Natural killer cell treated with Interleukin-12 subunit alpha and Interleukin-12 subunit beta and Interleukin-15 and Interleukin-18, amount 100 ng/mL, for 72 hours (primary cell): Measurements from ENCODE around the gene IGFBPL1. TPM values are rescaled to one million over a fixed set of nuclear protein-coding genes. Genes with fewer than 3 reads are reported as not detected.

Source experiments
- ATAC-seq, 2 donors: fragments of 150-1000 bp; cut with Tn5 transposase in 1 of 2; sonication (Bioruptor Pico), chemical (Tn5 transposase) in 1 of 2; 2 replicates each; pipeline ENCODE4 v1.10.0; 2021
- DNase-seq: peaks from one replicate; pipeline ENCODE4 v3.0.0; 2022; ENCODE audit warnings: low spot score
- H3K27ac Mint-ChIP-seq, 2 donors: 1 replicate in 1 of 2; 2 replicates in 1 of 2; pipeline ENCODE4 v1.8.0; 2022; ENCODE audit warnings: mixed read lengths in 2 of 2, mild to moderate bottlenecking in 1 of 2, moderate library complexity in 1 of 2
- H3K27me3 Mint-ChIP-seq, 2 donors: 1 replicate in 1 of 2; 2 replicates in 1 of 2; pipeline ENCODE4 v1.8.0; 2022; ENCODE audit warnings: mixed read lengths in 2 of 2
- H3K36me3 Mint-ChIP-seq: one replicate; pipeline ENCODE4 v1.8.0; 2022; ENCODE audit warnings: mixed read lengths
- H3K4me1 Mint-ChIP-seq, 2 donors: 1 replicate in 1 of 2; 2 replicates in 1 of 2; pipeline ENCODE4 v1.8.0; 2022; ENCODE audit warnings: low read depth in 2 of 2, mixed read lengths in 2 of 2, mild to moderate bottlenecking in 1 of 2
- H3K4me3 Mint-ChIP-seq: one replicate; pipeline ENCODE4 v1.8.0; 2022; ENCODE audit warnings: mixed read lengths
- H3K9me3 Mint-ChIP-seq: 2 replicates; pipeline ENCODE4 v1.8.0; 2022; ENCODE audit warnings: mixed read lengths
- total RNA-seq, 2 donors: library from RNA; stranded (reverse); gene quantifications; one replicate each; pipeline ENCODE4 v1.2.3, GENCODE V29; 2022

The IGFBPL1 gene
- total RNA-seq, 2 donors from 2014 or later = not detected

GRCh38 chr9:38439916-38440301, 15.7 kb upstream of the IGFBPL1 start:
- H3K4me3 Mint-ChIP-seq = no peak overlapping the region
- no peak for ATAC-seq
- H3K27me3 Mint-ChIP-seq = peaks cover 15 to 19% of the 10 kb centered on the region in 2 donors
- DNase-seq = no peak
- no peaks in the 10 kb centered on the region for H3K9me3 Mint-ChIP-seq
- H3K36me3 Mint-ChIP-seq = no peaks in the 10 kb centered on the region
- peaks cover 0 to 3% of the 10 kb centered on the region in 2 donors for H3K4me1 Mint-ChIP-seq
- H3K27ac Mint-ChIP-seq = no peak overlapping the region

DNA sequence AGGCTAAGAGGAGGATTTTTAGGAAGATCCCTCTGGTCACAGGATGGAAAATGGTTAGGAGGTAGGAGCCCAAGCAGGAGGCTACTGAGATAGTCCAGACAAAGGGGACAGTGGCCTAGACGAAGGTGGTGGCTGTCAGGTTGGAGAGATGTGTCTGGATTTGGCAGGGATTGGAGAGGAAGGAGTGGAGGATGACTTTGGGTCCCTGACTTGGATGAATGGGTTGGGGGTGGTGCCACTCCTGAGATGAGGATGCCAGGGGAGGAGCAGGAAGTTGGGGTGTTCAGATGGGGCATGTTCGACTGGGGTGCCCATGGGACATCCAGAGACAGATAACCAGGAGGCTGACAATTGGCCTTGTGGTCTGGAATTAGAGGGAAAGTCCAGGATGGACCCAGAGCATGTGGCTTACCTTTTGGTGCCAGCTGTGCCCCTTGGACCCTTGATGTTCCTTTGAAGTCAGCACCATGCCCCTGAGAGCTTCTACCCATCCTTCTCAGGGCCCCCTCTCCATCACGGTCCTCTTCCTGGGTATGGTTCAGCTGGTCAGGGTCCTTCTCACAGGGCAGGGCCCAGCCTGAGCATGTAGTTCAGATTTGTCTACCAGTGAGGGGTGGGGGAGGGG, 15.1 kb upstream of the IGFBPL1 start:
- DNase-seq (no peak), ATAC-seq (no peak)
- Mint-ChIP-seq H3K4me3 (no peak overlapping the region), H3K27me3 (peaks cover 13 to 16% of the 10 kb centered on the region in 2 donors), H3K9me3 (no peaks in the 10 kb centered on the region), H3K27ac (no peak overlapping the region), H3K36me3 (no peaks in the 10 kb centered on the region), H3K4me1 (peaks cover 0 to 3% of the 10 kb centered on the region in 2 donors)

DNA sequence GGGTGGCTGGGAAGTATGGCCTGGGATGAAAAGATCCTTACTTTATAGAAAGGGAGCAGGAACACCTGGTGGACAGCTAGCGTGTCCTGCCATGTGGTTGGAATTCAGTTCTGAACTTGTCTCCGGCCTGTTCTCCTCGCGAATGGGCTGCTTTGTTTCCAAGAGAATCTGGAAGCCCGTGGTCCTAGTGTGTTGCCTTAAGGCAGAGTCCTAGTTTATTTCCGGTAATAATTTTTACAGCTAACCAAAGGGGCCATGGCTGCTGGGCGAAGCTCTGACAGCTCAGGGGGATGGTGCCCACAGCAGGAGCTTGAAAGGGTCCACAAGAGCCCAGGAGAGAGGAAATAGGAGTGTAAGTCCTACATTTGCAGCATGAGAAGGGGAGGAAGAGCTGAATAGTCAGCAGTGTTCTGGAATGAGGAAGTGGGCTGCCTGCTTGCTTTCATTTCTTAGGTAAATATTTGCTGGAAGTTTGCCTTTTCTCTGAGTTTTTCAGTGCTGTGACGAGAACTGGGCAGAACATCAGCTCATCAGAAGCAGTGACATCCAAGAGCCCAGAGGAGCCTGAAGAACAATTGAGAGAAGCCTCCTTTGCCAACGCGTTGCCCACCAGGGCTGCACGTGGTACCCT, 13.1 kb upstream of the IGFBPL1 start:
- H3K9me3 Mint-ChIP-seq = no peaks in the 10 kb centered on the region
- H3K27me3 Mint-ChIP-seq = peaks cover 14 to 15% of the 10 kb centered on the region in 2 donors
- no peak overlapping the region for H3K4me3 Mint-ChIP-seq
- no peak overlapping the region for H3K27ac Mint-ChIP-seq
- peaks cover 0 to 3% of the 10 kb centered on the region in 2 donors for H3K4me1 Mint-ChIP-seq
- ATAC-seq (no peak), DNase-seq (no peak)
- H3K36me3 Mint-ChIP-seq = no peaks in the 10 kb centered on the region

DNA sequence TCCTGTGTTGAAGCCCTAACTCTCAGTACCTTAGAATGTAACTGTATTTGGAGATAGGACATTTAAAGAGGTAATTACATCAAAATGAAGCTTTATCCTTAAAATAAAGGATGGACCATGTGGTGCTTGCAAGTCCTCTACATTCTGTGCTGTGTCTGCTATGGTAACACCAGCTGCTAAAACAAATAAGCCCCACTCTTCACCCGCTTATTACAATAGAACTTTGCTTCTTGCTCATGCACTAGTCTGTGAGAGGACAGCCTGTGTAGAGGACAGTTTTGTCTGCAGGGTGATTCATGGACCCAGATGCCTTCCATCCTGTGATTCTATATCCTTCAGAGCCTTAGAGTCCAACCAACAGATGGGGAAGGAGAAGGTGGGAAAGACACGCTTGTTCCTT, 12.5 kb upstream of the IGFBPL1 start:
- DNase-seq (no peak), ATAC-seq (no peak)
- H3K9me3 Mint-ChIP-seq = no peaks in the 10 kb centered on the region
- H3K36me3 Mint-ChIP-seq = no peaks in the 10 kb centered on the region
- peaks cover 0 to 3% of the 10 kb centered on the region in 2 donors for H3K4me1 Mint-ChIP-seq
- H3K27me3 Mint-ChIP-seq = peaks cover 17 to 18% of the 10 kb centered on the region in 2 donors
- no peak overlapping the region for H3K27ac Mint-ChIP-seq
- H3K4me3 Mint-ChIP-seq = no peak overlapping the region

GRCh38 chr9:38435521-38435920, 11.3 kb upstream of the IGFBPL1 start:
- no peaks in the 10 kb centered on the region for H3K36me3 Mint-ChIP-seq
- DNase-seq (no peak), ATAC-seq (no peak)
- H3K27ac Mint-ChIP-seq = no peak overlapping the region
- H3K9me3 Mint-ChIP-seq = no peaks in the 10 kb centered on the region
- peaks cover 17 to 18% of the 10 kb centered on the region in 2 donors for H3K27me3 Mint-ChIP-seq
- H3K4me3 Mint-ChIP-seq = no peak overlapping the region
- H3K4me1 Mint-ChIP-seq = peaks cover 0 to 9% of the 10 kb centered on the region in 2 donors

GRCh38 chr9:38434853-38435252, 10.6 kb upstream of the IGFBPL1 start:
- H3K27me3 Mint-ChIP-seq = peaks cover 16 to 18% of the 10 kb centered on the region in 2 donors
- ATAC-seq = no peak
- no peak overlapping the region for H3K4me3 Mint-ChIP-seq
- no peak for DNase-seq
- no peaks in the 10 kb centered on the region for H3K9me3 Mint-ChIP-seq
- H3K36me3 Mint-ChIP-seq = no peaks in the 10 kb centered on the region
- no peak overlapping the region for H3K27ac Mint-ChIP-seq
- H3K4me1 Mint-ChIP-seq = peaks cover 0 to 9% of the 10 kb centered on the region in 2 donors

DNA sequence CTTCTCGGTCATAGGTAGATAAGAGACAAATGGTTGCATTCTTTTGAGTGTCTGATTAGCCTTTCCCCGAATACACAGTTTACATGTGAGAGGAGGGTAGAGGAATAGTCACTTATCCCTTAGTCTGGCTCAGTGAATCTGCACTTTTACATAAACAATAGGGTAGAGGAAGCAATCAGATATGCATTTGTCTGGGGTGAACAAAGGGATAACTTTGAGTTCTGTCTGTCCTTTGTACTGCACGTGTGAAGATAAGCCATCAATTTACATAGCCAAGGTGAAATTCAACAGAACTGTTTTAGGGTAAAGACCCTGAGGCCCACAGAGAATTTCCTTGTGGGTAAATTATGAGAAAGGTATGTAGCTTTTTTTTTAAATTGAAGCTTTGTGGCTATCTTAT, 10.1 kb upstream of the IGFBPL1 start:
- Mint-ChIP-seq H3K9me3 (no peaks in the 10 kb centered on the region), H3K4me1 (peaks cover 0 to 9% of the 10 kb centered on the region in 2 donors)

DNA sequence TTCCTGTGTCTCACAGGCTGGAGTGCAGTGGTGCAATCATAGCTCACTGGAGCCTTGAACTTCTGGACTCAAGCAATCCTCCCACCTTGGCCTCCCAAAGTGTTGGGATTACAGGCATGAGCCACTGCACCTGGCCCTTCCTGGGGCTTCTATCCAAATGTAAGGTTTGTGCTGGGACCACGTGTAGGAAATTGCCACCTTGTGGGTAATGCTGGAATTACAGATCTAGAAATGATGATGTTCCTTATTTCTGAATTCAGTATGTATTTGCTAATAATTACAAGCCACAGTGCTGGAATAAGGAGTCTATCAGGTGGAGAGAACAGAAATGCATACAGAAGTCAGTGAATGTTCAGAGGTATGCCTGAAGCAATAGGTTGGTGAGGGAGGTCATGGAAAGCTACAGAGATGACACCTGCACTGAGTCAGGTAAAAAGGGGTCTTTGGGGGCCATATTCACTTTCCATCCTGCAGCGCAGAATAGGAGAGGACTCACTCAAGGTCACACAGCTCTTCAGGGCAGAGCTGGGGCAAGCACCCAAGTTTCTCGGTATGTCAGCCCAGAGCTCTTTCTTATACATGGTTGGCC, 8.8 kb upstream of the IGFBPL1 start:
- Mint-ChIP-seq H3K36me3 (no peaks in the 10 kb centered on the region), H3K4me1 (peaks cover 0 to 9% of the 10 kb centered on the region in 2 donors), H3K4me3 (no peak overlapping the region), H3K27me3 (peaks cover 13 to 14% of the 10 kb centered on the region in 2 donors), H3K9me3 (no peaks in the 10 kb centered on the region), H3K27ac (no peak overlapping the region)
- DNase-seq (no peak), ATAC-seq (no peak)

More for the DNA sequence above, 10.1 kb upstream of the IGFBPL1 start:
- H3K27ac Mint-ChIP-seq = no peak overlapping the region
- H3K36me3 Mint-ChIP-seq = no peaks in the 10 kb centered on the region
- peaks cover 16 to 18% of the 10 kb centered on the region in 2 donors for H3K27me3 Mint-ChIP-seq
- no peak for DNase-seq
- ATAC-seq = no peak
- no peak overlapping the region for H3K4me3 Mint-ChIP-seq

GRCh38 chr9:38431116-38431515, 6.9 kb upstream of the IGFBPL1 start:
- Mint-ChIP-seq H3K4me1 (peaks cover 0 to 6% of the 10 kb centered on the region in 2 donors), H3K27ac (no peak overlapping the region), H3K4me3 (no peak overlapping the region), H3K36me3 (no peaks in the 10 kb centered on the region), H3K27me3 (peaks cover 17 to 24% of the 10 kb centered on the region in 2 donors), H3K9me3 (no peaks in the 10 kb centered on the region)
- DNase-seq (no peak), ATAC-seq (no peak)

GRCh38 chr9:38428062-38428461, 3.8 kb upstream of the IGFBPL1 start:
- Mint-ChIP-seq H3K27ac (no peak overlapping the region), H3K4me3 (no peak overlapping the region), H3K36me3 (no peaks in the 10 kb centered on the region), H3K9me3 (no peaks in the 10 kb centered on the region), H3K27me3 (peaks cover 29 to 42% of the 10 kb centered on the region in 2 donors), H3K4me1 (peaks cover 0 to 6% of the 10 kb centered on the region in 2 donors)
- ATAC-seq = no peak
- DNase-seq = no peak

GRCh38 chr9:38424918-38425317, 664 bp upstream of the IGFBPL1 start:
- H3K4me3 Mint-ChIP-seq = peak overlapping the region; percentile 40
- H3K27me3 Mint-ChIP-seq = peaks cover 31 to 59% of the 10 kb centered on the region in 2 donors
- H3K27ac Mint-ChIP-seq = no peak overlapping the region
- DNase-seq (no peak), ATAC-seq (no peak)
- H3K9me3 Mint-ChIP-seq = no peaks in the 10 kb centered on the region
- no peaks in the 10 kb centered on the region for H3K36me3 Mint-ChIP-seq
- no peaks in the 10 kb centered on the region for H3K4me1 Mint-ChIP-seq

DNA sequence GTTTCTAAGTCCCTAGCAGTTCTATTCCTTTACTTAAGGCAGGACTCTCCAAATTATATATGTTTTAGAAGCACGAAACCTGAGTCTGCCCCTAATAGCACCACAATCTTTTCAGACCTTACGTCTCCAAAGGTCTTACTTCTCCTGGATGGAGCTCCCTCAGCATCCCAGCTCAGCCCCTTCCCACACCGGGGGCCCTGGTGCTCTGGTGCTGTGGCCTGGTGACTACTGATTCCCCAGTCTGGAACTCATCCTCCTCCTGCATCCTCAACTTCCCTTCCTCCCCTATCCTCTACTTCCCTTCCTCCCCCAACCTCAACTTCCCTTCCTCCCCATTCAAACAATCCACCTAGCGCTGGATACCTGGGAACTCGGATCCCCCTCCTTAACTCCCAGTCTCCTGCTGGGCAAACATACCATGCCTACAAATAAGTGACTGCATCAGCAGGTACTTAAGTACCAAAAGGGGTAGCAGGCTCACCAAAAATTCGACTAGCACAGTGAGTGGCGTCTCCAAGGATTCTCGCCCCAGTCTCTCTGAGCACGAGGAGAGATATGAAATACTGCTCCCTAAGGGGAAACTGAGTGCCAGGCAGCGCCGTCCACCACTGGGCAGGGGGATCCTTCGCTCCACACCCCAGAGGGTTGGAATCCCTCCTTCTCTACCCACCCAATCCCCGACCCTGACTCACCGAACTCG, 831 bp downstream of the IGFBPL1 start:
- Mint-ChIP-seq H3K4me1 (no peaks in the 10 kb centered on the region), H3K27me3 (peaks cover 30 to 59% of the 10 kb centered on the region in 2 donors), H3K9me3 (no peaks in the 10 kb centered on the region), H3K27ac (no peak overlapping the region), H3K36me3 (no peaks in the 10 kb centered on the region), H3K4me3 (no peak overlapping the region)
- no peak for ATAC-seq
- no peak for DNase-seq

- no peaks in the 10 kb centered on the region for H3K36me3 Mint-ChIP-seq
- peaks cover 28 to 52% of the 10 kb centered on the region in 2 donors for H3K27me3 Mint-ChIP-seq
- no peak for ATAC-seq
- H3K27ac Mint-ChIP-seq = no peak overlapping the region
- H3K4me3 Mint-ChIP-seq = no peak overlapping the region
- no peaks in the 10 kb centered on the region for H3K9me3 Mint-ChIP-seq
- no peak for DNase-seq
- no peaks in the 10 kb centered on the region for H3K4me1 Mint-ChIP-seq
These were observed 1.5 kb downstream of the IGFBPL1 start for GRCh38 chr9:38422555-38423260.
